Dermis blood vessel endothelial cell (primary cell): ENCODE data around the gene PRIM2. TPM values are rescaled to one million over a fixed set of nuclear protein-coding genes. Genes with fewer than 3 reads are reported as not detected.
"Not testable (repeated sequence)": the region's sequence is repeated elsewhere in the genome, so short reads cannot be mapped to it uniquely, and the experiment has no call there.

Experiments used
- DNase-seq: peaks from one replicate; pipeline ENCODE4 v3.0.0; 2010
- total RNA-seq: library from RNA; depleted of rRNA; stranded (reverse); fragments of >200 nt; gene quantifications from 2 replicates; pipeline ENCODE4 v1.2.3, GENCODE V29; 2014

The PRIM2 gene
- total RNA-seq, 1 donor from 2014 or later: 16.2 TPM

DNA sequence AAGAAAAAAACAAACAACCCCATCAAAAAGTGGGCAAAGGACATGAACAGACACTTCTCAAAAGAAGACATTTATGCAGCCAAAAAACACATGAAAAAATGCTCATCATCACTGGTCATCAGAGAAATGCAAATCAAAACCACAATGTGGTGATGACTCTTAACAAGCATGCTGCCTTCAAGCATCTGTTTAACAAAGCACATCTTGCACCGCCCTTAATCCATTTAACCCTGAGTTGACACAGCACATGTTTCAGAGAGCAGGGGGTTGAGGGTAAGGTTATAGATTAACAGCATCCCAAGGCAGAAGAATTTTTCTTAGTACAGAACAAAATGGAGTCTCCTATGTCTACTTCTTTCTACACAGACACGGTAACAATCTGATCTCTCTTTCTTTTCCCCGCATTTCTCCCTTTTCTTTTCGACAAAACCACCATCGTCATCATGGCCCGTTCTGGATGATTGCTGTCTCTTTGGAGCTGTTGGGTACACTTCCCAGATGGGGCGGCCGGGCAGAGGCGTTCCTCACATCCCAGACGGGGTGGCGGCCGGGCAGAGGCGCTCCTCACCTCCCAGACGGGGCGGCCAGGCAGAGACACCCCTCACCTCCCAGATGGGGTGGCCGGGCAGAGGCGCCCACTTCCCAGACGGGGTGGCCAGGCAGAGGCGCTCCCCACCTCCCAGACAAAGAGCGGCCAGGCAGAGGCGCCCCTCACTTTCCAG, 7.2 kb upstream of the PRIM2 start:
- not testable (repeated sequence) for DNase-seq

DNA sequence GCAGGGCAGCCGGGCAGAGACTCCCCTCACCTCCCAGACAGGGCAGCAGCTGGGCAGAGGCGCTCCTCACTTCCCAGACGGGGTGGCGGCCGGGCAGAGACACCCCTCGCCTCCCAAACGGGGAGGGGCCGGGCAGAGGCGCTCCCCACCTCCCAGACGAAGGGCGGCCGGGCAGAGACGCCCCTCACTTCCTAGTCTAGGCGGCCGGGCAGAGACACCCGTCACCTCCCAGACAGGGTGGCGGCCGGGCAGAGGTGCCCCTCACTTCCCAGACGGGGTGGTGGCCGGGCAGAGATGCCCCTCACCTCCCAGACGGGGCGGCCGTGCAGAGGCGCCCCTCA, 6.6 kb upstream of the PRIM2 start:
- no peak for DNase-seq

DNA sequence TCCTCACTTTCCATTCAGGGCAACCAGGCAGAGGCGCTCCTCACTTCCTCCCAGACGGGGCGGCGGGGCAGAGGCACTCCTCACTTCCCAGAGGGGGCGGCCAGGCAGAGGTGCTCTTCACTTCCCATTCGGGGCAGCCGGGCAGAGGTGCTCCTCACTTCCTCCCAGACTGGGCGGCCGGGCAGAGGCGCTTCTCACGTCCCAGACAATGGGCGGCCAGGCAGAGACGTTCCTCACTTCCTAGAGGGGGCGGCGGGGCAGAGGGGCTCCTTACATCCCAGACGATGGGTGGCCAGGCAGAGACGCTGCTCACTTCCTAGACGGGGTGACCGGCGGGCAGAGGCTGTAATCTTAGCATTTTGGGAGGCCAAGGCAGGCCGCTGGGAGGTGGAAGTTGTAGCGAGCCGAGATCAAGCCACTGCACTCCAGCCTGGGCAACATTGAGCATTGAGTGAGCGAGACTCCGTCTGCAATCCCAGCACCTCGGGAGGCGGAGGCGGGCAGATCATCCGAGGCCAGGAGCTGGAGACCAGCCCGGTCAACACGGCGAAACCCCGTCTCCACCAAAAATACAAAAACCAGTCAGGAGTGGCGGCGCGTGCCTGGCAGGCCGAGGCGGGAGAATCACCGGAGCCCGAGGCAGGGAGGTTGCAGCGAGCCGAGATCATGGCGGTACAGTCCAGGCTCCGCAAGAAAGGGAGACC, 6.0 kb upstream of the PRIM2 start:
- DNase-seq: not testable (repeated sequence)

DNA sequence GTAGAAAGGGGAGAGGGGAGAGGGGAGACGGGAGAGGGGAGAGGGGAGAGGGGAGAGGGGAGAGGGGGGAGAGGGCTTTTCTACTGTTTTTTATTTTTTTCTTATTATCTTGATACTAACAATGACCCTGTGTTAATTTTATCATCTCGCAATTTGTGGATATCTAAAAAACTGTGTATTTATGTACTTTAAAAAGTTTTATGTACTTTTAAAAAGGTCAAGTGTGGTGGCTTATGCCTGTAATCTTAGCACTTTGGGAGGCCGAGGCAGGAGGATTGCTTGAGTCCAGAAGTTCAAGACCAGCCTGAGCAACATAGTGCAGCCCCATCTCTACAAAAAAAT, 5.5 kb upstream of the PRIM2 start:
- DNase-seq: no peak

DNA sequence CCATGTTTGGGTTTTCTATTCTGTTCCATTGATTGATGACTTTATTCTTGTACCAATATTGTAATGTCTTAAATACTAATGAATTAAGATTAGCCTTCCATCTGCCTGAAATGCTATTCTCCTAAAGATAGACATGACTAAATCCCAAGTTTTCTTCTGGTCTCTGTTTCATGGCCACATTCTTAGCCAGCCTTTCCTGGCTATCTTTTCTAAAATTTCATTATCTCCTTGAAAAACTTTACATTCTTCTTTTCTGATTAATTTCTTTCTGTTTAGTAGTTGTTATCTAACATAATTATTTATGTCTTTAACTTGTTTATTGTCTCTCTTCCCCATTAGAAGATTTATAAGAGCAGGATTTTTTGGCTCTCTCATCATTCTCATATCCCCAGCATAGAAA, 4.4 kb upstream of the PRIM2 start:
- no peak for DNase-seq

DNA sequence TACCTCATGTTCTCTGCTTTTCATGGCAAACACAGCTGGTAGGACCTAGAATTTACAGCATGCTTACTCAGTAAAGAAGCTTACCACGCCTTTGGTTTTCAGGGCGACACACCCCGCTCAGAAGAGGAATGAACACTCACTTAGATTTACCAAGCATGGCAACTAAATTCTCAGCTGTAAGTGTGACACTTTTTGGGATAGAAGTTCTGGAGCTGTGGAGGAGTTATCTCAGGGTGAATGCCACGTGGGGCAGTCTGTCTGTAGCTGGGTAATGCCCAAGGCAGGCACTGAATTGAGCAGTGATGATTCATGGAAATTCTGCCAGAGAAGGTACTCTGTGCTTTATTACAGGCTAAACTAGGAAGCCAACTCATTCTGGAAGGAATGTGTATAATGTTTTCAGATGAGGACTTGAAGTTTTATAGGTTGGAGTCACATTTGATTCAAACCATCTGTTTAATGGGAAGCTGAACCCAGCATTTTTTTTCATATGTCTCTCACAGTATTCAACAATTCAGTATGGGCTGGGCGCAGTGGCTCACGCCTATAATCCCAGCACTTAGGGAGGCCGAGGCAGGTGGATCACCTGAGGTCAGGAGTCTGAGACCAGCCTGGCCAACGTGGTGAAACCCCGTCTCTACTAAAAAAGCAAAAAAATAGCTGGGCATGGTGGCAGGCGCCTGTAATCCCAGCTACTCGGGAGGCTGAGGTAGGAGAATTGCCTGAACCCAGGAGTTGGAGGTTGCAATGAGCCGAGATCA, 3.5 kb upstream of the PRIM2 start:
- DNase-seq: peak; percentile 89

DNA sequence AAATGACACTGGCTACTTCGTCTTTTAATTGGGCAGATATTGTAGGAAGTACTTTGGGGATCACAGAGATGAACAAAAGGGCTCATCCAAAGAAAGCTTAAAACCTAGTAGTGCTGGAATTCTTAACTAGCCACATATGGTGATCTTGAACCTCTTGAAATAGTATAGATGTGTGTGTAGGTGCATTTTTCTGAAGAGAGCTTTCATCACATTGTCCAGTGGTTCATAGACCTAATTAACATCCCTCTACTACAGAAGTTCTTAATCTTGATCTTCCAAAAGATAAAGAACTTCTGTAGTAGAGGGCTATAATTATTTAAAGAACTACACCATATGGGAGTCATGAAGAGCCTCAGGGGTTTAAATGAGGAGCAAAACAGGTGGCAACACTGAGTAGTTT, 2.3 kb upstream of the PRIM2 start:
- no peak for DNase-seq

DNA sequence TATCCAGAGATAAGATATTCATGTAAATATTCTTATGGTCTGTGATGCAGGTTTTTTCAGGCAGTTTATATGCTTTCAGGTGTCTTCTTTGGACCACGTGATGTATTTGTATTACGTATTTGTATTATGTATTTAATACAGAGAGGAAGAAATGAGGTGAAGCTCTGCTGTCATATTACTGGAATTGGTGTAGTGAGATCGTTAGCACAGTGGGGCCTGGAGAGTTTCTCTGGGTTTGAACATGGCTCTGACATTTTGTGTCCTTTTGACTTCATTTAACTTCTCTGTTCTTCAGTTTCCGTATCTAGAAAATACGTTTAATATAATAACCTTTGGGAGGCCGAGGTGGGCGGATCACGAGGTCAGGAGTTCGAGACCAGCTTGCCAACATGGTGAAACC, 1.6 kb upstream of the PRIM2 start:
- DNase-seq: no peak

DNA sequence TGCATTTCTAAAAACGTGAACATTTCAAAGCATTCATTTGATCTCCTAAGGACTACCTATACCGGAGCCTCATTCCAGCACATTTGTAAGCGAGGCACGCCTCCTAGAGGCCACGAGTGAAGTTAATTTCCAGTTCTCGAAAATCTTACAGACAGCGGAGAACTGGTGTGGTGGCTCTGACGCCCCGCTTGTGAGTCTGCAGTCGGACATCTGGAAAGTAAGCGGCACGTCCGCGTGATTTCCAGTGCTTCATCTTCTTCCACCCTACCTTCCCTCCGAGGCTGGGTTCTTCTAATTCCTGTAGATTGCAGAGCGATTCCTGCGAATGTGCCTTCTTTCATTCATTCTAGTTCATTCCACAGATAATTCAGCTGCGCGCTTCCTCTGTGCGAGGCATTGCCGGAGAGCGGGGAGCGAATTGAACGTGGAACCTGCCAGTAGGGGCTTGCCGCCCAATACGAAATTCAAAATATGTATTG, 810 bp upstream of the PRIM2 start:
- DNase-seq: peak; percentile 95

DNA sequence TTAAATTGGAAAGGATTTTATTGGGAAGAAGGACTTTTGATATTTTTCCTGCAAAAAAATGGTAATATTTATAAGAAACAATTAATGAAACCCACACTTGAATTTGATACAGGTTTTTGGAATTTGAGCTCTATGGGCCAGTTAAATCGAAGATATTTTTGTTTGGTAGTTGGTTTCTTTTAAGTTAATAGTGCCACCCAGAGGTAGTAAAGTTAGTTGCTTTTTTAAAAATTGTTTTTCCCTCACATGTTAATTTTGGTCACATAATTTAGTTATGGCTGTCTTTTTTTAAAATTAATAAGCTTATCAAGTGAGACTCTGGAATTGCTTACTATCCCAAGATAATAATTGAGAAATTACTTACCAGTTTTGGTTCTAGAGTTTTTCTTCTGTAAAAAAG, 7.1 kb downstream of the PRIM2 start:
- peak; percentile 40 for DNase-seq

DNA sequence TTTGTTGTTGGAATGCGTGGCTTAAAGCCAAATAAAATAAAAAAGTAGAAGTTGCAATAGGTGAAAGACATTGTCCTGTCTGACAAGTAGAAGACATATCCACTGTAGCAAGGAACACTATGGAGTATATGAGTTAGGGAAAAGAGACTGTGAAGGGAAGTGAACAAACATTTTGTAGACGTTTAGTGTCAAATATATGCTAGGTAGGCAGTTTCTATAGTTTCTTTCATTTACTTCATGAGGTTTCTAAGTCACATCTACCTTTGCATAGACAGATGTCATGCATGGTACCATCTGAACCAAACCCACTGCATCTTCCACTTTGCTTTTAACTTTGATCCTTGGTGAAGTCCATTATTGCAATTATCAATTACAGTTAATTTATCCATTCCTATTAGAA, 9.9 kb downstream of the PRIM2 start:
- no peak for DNase-seq

DNA sequence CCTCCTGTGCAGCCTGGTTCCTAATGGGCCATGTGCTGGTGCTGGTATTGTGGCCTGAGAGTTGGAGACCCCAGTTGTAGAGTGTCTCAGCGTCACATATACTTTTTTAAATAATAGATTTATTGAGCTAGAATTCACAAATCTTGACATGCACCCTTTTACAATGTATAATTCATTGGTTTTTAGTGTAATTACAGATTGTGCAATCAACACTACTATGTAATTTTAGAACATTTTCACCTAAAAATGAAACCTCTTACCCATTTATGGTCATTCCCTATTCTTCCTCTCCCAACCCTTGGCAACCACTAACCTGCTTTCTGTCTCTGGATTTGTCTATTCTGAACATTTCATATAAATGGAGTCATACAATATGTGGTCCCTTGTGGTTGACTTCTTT, 10.6 kb downstream of the PRIM2 start:
- DNase-seq: no peak

DNA sequence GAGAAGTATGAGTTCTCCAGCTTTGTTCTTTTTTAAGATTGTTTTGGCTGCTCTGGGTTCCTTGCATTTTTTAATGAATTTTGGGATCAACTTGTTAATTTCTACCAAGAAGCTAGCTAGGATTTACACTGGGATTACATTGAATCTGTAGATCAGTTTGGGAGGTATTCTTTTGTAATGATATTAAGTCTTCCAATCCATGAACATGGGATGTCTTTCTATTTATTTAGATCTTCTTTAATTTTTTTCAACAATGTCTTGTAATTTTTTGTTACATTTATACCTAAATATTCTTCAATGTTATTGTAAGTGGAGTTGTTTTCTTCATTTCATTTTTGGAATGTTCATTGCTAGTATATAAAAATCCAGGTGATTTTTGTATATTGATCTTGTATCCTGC, 12.5 kb downstream of the PRIM2 start:
- DNase-seq: no peak

DNA sequence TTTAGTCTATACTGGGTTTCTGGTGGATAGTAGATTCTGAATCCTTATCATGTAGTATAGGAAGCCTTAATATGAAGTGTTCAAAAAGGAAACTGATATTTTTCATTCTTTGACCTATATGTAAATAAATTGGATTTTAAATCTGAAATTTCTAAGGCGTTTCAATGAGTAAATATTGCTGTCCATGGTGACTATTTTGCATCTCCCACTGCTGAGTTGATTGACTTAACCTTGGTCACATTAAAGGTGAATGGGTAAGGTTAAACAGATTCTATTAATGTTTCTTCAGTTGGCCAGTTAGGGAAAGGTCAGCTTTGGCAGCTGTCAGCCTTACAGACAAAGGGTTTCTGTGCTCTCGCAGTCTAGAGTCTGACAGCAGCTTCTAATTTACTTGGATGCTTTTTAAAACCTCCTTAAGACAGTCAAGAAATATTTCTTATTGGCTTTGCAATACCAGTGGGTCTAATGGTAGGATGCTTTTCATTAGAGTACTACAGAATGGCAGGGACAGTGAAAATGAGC, 24.8 kb downstream of the PRIM2 start:
- DNase-seq: no peak

DNA sequence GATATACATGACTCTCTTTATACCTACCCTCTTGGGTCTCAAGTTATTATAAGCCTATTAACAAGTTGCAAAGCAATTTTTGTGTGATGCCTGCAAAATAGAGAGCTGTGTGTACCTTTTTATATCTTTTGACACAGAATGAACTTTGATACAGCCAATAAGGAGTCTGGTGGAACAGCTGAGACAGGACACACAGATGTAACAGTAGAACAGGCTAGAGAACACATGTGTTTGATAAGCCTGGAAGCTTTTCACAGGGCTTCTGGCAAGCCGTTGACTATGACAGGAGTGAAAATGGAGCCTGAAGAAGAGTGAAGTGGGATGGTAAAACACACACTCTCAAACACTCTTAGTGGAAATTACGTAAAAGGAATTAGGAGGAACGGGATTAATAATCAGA, 25.9 kb downstream of the PRIM2 start:
- not testable (repeated sequence) for DNase-seq

DNA sequence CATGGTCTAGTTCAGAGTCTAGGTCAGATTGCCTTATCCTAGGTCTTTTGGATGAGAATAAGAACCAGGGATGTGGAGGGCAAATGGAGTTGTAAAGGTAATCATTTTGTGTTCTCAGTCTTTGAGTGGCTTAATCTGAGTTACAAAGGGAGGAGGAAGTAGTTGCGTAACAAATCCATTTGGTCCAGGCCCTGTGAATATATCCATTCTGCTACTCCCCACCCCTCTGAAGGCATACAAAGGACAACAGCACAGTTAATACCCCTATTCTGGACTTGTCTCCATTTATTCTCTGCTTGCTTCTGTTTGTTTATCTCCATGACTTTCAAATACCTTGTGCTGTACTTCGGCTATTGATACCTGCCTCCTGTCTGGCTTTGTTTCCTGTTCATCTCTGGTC, 29.3 kb downstream of the PRIM2 start:
- not testable (repeated sequence) for DNase-seq

DNA sequence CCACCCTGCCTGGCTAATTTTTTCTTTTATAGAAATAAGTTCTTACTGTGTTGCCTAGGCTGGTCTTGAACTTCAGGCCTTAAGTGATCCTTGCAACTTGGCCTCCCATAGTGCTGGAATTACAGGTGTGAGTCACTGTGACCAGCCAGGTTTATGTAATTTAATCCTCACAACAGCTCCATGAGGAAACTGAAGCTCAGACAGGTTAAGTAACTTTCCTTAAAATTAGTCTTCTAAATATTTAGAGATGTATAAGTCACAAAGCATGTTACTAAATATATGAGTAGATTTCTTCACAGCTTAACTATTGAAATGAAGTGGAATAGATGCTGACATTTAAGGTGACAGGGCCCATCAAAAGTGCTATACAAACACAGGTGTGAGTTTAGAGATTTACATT, 30.2 kb downstream of the PRIM2 start:
- DNase-seq: not testable (repeated sequence)

DNA sequence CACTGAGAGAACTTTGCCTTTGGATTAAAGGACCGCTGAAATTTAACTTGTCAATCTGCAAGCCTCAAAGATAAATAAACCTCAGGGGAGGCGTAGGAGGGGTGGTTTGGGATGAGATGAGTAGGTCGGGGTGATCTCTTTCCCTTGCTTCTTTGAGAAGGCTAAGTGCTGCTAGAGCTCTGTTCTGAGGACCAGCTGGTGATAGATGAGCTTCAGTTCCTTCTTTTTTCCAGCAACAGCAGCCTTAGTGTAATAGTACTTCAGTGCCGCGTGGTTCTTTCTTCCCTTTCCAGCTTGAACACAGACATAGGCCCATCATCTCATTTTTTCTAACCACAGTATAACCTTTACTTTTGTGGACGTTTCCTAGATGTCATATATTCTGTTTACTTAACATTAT, 33.0 kb downstream of the PRIM2 start:
- DNase-seq: not testable (repeated sequence)

DNA sequence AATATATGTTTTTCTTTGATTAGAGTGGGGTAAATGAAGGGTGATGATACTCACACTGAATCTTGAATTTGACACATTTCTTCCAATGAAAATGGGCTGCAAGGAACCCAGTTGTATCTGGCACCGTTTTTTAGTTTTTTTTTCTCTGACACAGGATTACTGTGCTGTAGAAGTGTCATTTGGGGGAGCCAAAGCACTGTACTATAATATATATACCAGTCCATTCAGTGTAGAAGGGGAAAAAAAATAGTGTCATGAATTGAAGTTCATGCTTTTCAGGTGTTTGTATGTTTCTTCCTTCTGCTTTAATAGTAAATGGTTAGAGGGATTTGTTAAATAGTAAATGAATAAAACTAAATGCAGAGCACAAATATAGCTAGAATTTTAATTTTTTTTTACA, 35.2 kb downstream of the PRIM2 start:
- peak; percentile 4 for DNase-seq

DNA sequence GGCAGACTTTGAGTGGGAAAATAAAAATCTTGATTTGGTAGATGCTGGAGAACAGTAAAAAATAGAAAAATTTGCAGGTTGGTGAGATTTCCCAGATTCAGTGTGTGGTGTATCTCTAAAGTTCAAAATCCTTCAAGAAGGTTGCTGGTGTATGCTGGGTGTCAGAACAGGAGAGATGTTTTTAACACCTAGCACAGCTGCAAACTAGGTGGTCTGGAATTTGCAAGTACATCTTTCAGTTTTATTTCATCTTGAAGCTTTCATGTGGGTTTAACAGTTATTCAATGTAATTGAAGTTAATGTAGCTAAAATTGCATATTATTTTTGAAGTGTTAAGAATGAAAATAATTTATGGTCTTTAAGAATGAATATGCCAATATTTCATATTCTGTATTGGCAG, 40.9 kb downstream of the PRIM2 start:
- DNase-seq: not testable (repeated sequence)

DNA sequence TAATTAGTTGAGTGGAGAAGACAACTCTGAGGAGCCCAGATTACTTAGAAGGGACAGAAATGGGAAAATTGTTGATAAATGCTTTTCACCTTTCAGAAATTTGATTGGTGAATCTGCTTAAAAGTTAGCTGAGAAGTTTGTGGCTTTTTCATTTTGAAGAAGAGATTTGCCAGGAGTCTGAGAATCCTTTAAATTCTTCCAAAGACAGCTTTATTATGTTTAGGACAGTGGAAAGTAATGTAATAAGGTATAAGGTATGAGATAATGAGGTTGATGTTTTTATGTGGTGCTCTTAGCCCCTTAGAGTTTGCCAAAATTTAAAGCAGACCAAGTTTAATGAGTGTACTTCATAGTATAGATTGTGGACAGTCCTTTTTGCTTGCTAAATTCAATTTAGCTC, 42.3 kb downstream of the PRIM2 start:
- DNase-seq: not testable (repeated sequence)

DNA sequence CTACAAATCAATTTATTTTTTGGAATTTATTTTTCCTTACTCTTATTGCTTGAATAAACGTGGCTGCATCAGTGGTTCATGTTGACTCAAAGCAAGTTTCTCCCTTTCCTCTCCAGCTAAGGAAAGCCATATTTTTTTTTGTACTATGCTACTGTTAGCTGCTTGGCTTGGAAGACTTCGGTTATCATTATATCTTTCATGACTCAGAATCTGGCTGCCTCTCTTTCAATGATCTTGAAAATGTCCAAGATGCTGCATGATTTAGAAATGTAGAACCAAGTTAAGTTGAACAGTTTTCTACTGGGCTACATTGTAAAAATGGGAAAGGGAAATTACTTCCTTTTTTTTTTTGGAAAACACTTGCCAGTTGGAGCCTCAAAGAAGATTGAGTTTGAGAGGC, 44.9 kb downstream of the PRIM2 start:
- DNase-seq: not testable (repeated sequence)

DNA sequence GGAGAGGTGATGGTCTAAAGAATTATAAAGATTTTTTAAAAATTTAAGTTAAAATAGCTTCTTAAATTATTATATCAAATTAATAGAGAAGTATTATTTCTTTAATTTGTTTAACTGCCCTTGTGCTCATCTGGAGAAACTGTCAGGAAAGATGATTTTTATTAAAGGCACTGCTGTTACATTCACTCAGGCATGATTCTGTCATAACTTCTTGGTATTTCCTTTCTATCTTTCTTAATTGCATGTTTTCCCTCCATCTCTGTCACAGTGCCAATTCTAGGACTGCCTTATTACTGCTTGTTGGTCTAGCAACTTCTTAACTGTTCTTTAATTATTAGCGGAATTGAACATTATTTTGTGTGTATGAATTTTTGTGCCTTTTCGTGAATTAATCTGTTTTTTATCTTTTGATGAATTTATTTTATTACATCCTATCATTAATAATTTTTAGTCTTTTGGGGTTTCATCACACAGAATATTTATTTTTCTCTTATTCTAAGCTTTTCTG, 47.7 kb downstream of the PRIM2 start:
- DNase-seq: not testable (repeated sequence)
